DOHH2 (cell line): ENCODE results near the gene CDCA3.
A peak's percentile ranks its signal among the peaks of the same experiment; 100 is the strongest.
"Not testable (repeated sequence)": the region's sequence is repeated elsewhere in the genome, so short reads cannot be mapped to it uniquely, and the experiment has no call there.

Source experiments
- H3F3A ChIP-seq: fragments of 200-600 bp; sonication (generic), shearing (Covaris generic); 2 replicates; pipeline ENCODE4 v1.6.0; 2016; ENCODE audit warnings: antibody characterized with exemption, mild to moderate bottlenecking; ENCODE audit not compliant: control insufficient read depth, insufficient read depth
- H3K27ac ChIP-seq: fragments of 200-600 bp; sonication (generic); 2 replicates; pipeline ENCODE4 v1.5.1; 2014; ENCODE audit warnings: low read depth, mild to moderate bottlenecking, low read length, moderate library complexity
- H3K27me3 ChIP-seq: fragments of 200-600 bp; sonication (generic); 2 replicates; pipeline ENCODE4 v1.6.1; 2014; ENCODE audit warnings: mild to moderate bottlenecking, low read length, mixed read lengths; ENCODE audit not compliant: control insufficient read depth
- H3K36me3 ChIP-seq: fragments of 200-600 bp; sonication (generic); 2 replicates; pipeline ENCODE4 v1.6.1; 2014; ENCODE audit warnings: mild to moderate bottlenecking, low read length, moderate library complexity, mixed read lengths; ENCODE audit not compliant: control insufficient read depth
- H3K4me1 ChIP-seq: fragments of 200-600 bp; sonication (generic); 2 replicates; pipeline ENCODE4 v1.6.1; 2014; ENCODE audit warnings: mild to moderate bottlenecking, low read length, mixed read lengths; ENCODE audit not compliant: control insufficient read depth
- H3K4me2 ChIP-seq: fragments of 200-600 bp; sonication (generic); 2 replicates; pipeline ENCODE4 v1.6.0; 2014; ENCODE audit warnings: mild to moderate bottlenecking, low read length, moderate library complexity
- H3K4me3 ChIP-seq: fragments of 200-600 bp; sonication (generic); 2 replicates; pipeline ENCODE4 v1.5.1; 2014; ENCODE audit warnings: mild to moderate bottlenecking, low read length, mixed read lengths
- H3K79me2 ChIP-seq: fragments of 200-600 bp; sonication (generic); 2 replicates; pipeline ENCODE4 v1.6.1; 2014; ENCODE audit warnings: mild to moderate bottlenecking, low read length, mixed read lengths; ENCODE audit not compliant: control insufficient read depth
- H3K9me2 ChIP-seq: fragments of 200-600 bp; sonication (generic); replicated peaks from 2 replicates; pipeline ENCODE4 v1.6.1; 2014; ENCODE audit warnings: mild to moderate bottlenecking, low read length, mixed read lengths; ENCODE audit not compliant: control insufficient read depth
- H3K9me3 ChIP-seq: fragments of 200-600 bp; sonication (generic); 2 replicates; pipeline ENCODE4 v1.6.1; 2014; ENCODE audit warnings: antibody characterized with exemption, low read length, mixed read lengths; ENCODE audit not compliant: control insufficient read depth, insufficient read depth
- H4K20me1 ChIP-seq: fragments of 200-600 bp; sonication (generic); 2 replicates; pipeline ENCODE4 v1.6.0; 2014; ENCODE audit warnings: low read depth, mild to moderate bottlenecking, antibody characterized with exemption, low read length, moderate library complexity; ENCODE audit not compliant: control insufficient read depth, insufficient read depth
- EZH2phosphoT487 ChIP-seq: fragments of 200-600 bp; sonication (generic); IDR thresholded peaks from 2 replicates; pipeline ENCODE4 v1.6.1; 2017; ENCODE audit warnings: borderline replicate concordance, mild to moderate bottlenecking, antibody characterized with exemption, low read length, moderate library complexity, mixed read lengths
- TF ChIP-seq, protein P1 (sequence below): fragments of 200-600 bp; sonication (generic); IDR thresholded peaks from one replicate; pipeline ENCODE4 v1.5.1; 2014; ENCODE audit warnings: antibody characterized with exemption, mild to moderate bottlenecking, low read depth, low read length; ENCODE audit not compliant: poor library complexity, severe bottlenecking

Gene CDCA3

DNA sequence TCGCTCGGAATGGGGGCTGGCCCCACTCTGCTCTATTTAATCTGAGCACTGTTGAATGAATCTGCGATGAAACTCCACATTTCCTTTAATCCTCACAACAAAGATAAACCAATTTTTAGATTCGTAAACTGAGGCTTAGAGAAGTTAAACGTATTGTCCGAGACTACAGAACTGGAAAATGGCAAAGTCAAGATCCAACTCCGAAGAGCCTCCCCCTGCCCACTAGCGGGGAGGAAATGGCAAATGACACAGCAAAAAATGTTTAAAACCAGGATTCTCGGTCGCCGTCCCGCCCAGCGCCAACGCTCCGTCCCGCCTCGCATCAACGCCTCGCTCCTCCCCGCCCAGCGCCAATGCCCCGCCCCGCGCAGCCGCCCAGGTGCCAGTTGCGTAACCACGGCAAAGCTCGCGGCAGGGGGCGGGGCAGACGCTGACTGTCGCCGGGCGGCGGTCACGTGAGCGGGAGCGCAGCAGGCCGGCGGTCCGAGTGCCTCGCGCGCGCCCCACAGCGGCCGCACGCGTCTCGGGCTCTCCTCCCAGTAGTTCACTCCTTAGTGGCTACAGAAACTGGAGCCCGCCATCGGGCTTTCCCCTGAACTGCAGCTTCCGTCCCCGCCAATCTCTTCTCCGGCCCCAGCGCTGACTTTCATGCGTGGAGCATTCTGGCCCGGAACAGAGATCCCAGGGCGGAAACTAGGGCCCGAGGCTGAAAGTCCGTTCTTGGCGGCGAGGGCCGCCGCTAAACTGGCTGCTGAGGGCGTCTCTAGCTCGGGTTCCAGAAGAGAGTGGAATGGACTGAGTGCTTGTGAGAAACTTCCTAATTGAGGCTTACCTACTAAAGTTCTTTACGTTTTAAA, 39.9 kb upstream of the CDCA3 start:
- H3K27ac ChIP-seq, result peak overlapping the region; percentile 67
- H4K20me1 ChIP-seq, result no peaks in the 10 kb centered on the region
- peaks cover 17% of the 10 kb centered on the region for H3K4me1 ChIP-seq
- H3K36me3 ChIP-seq, result no peaks in the 10 kb centered on the region
- no peaks in the 10 kb centered on the region for H3K9me2 ChIP-seq
- peak overlapping the region; percentile 94 for H3K4me2 ChIP-seq
- H3K79me2 ChIP-seq, result no peaks in the 10 kb centered on the region
- H3K9me3 ChIP-seq, result no peaks in the 10 kb centered on the region
- TF ChIP-seq EZH2phosphoT487, result no peak
- TF ChIP-seq, protein P1, sequence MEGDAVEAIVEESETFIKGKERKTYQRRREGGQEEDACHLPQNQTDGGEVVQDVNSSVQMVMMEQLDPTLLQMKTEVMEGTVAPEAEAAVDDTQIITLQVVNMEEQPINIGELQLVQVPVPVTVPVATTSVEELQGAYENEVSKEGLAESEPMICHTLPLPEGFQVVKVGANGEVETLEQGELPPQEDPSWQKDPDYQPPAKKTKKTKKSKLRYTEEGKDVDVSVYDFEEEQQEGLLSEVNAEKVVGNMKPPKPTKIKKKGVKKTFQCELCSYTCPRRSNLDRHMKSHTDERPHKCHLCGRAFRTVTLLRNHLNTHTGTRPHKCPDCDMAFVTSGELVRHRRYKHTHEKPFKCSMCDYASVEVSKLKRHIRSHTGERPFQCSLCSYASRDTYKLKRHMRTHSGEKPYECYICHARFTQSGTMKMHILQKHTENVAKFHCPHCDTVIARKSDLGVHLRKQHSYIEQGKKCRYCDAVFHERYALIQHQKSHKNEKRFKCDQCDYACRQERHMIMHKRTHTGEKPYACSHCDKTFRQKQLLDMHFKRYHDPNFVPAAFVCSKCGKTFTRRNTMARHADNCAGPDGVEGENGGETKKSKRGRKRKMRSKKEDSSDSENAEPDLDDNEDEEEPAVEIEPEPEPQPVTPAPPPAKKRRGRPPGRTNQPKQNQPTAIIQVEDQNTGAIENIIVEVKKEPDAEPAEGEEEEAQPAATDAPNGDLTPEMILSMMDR, result peak; percentile 85
- H3K27me3 ChIP-seq, result no peaks in the 10 kb centered on the region
- H3F3A ChIP-seq, result 0 out of 2 replicates have a peak, but pooled peaks cover 2% of the 10 kb centered on the region
- peak overlapping the region; percentile 79 for H3K4me3 ChIP-seq

DNA sequence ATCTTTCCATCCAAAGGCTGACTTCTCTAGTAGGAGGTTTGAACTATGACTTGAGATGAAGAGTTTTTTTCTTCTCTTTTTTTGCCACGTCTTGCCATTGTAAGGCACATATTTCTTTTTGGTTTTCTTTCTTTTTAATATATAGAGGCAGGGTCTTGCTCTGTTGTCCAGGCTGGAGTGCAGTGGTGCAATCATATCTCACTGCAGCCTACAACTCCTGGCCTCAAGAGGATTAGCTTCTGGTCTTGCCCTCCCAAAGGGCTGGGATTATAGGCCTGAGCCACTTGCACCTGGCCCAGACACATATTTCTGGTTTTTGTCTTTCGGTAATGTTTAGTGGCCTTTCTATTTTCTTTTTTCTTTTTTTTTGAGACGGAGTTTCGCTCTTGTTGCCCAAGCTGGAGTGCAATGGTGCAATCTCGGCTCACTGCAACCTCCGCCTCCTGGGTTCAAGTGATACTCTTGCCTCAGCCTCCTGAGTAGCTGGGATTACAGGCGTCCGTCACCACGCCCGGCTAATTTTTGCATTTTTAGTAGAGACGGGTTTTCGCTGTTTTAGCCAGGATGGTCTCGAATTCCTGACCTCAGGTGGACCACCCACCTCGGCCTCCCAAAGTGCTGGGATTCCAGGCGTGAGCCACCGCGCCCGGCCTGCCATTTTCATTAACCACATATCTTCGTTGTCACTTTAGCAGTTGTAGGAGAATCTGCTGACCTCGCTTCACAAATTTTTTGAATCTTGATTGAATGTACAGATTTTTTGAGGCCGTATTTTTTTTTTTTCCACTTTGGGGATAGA, 38.9 kb upstream of the CDCA3 start:
- not testable (repeated sequence) for H4K20me1 ChIP-seq, H3K36me3 ChIP-seq, H3F3A ChIP-seq, H3K9me2 ChIP-seq, H3K9me3 ChIP-seq, H3K27me3 ChIP-seq, H3K79me2 ChIP-seq
- H3K4me3 ChIP-seq, result peak overlapping the region; percentile 79
- peaks cover 17% of the 10 kb centered on the region for H3K4me1 ChIP-seq
- H3K4me2 ChIP-seq, result peak overlapping the region; percentile 94
- H3K27ac ChIP-seq, result 0 out of 2 replicates have a peak overlapping the region, but pooled peaks have one; percentile 64

GRCh38 chr12:6888794-6889193, 37.7 kb upstream of the CDCA3 start:
- H4K20me1 ChIP-seq, H3K27ac ChIP-seq, H3K9me3 ChIP-seq, H3K9me2 ChIP-seq, H3K27me3 ChIP-seq, H3K4me2 ChIP-seq, H3K36me3 ChIP-seq, H3K79me2 ChIP-seq, H3F3A ChIP-seq, H3K4me3 ChIP-seq: not testable (repeated sequence)
- peaks cover 17% of the 10 kb centered on the region for H3K4me1 ChIP-seq

GRCh38 chr12:6888360-6888759, 37.3 kb upstream of the CDCA3 start:
- Histone ChIP-seq H3K4me1 (peaks cover 17% of the 10 kb centered on the region), H3K27me3 (no peaks in the 10 kb centered on the region), H3K4me2 (no peak overlapping the region), H3K79me2 (no peaks in the 10 kb centered on the region), H3K9me2 (no peaks in the 10 kb centered on the region), H3K27ac (no peak overlapping the region), H3K9me3 (no peaks in the 10 kb centered on the region), H3K36me3 (peaks cover 5% of the 10 kb centered on the region), H4K20me1 (no peaks in the 10 kb centered on the region), H3F3A (0 out of 2 replicates have a peak, but pooled peaks cover 2% of the 10 kb centered on the region), H3K4me3 (no peak overlapping the region)
- TF ChIP-seq EZH2phosphoT487, result no peak
- TF ChIP-seq, protein P1, result no peak
